ENCODE results near the gene GRM7. TPM values are rescaled to one million over a fixed set of nuclear protein-coding genes. Genes with fewer than 3 reads are reported as not detected.

The GRM7 gene
- total RNA-seq, 1 donor from 2014 or later, result 0.34 TPM

DNA sequence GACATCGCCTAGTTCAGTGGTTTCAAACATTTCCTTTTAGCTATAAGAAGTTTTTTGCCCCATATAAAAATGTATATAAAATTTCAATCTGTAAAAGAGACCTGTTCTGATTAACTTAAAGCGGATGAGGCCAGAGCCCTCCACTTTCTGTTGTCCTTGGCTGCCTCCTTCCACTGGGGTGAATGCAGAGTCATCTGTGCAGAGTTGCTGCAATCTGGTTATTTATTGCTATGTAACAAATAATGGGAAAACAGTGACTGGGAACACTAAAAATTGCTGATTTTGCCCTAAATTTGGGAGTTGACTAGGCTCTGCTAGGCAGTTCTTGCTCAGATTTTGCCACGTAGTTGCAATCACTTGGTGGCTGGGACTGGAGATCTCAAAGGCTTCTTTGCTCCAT is 637.8 kb downstream of the GRM7 start:
- Mint-ChIP-seq H3K9me3 (ENCODE audit: low read depth) (peaks cover 8% of the 10 kb centered on the region), H3K27ac (no peak overlapping the region), H3K36me3 (ENCODE audit: insufficient read depth) (no peaks in the 10 kb centered on the region), H3K4me3 (ENCODE audit: low read depth) (no peak overlapping the region), H3K4me1 (ENCODE audit: low read depth) (no peaks in the 10 kb centered on the region), H3K27me3 (no peaks in the 10 kb centered on the region)
- DNase-seq (ENCODE audit: low spot score, unreplicated experiment), result no peak
- TF ChIP-seq, protein P1, sequence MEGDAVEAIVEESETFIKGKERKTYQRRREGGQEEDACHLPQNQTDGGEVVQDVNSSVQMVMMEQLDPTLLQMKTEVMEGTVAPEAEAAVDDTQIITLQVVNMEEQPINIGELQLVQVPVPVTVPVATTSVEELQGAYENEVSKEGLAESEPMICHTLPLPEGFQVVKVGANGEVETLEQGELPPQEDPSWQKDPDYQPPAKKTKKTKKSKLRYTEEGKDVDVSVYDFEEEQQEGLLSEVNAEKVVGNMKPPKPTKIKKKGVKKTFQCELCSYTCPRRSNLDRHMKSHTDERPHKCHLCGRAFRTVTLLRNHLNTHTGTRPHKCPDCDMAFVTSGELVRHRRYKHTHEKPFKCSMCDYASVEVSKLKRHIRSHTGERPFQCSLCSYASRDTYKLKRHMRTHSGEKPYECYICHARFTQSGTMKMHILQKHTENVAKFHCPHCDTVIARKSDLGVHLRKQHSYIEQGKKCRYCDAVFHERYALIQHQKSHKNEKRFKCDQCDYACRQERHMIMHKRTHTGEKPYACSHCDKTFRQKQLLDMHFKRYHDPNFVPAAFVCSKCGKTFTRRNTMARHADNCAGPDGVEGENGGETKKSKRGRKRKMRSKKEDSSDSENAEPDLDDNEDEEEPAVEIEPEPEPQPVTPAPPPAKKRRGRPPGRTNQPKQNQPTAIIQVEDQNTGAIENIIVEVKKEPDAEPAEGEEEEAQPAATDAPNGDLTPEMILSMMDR (IDR thresholded peaks at IDR 0.05; ENCODE audit: unreplicated experiment), result no peak

DNA sequence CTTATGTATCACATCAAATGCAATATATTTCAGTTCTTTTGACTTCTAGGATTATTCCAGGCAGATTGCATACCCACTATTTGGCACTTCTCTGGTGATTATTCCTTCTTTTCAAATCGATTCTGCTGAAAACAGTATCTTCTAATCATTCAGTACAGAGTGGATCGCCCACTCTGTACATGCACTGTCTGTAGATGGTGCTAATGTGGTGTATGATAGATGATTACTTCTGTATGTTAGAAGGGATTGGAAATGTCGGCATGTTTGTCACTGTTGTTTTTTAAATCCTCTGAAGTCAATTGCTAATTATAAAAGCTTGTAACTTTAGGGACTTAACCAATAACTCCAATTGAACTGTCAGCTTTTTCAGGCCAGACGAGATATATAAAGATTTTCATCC is 642.5 kb downstream of the GRM7 start:
- H3K27ac Mint-ChIP-seq, result no peak overlapping the region
- H3K36me3 Mint-ChIP-seq (ENCODE audit: insufficient read depth), result no peaks in the 10 kb centered on the region
- TF ChIP-seq, protein P1 (IDR thresholded peaks at IDR 0.05; ENCODE audit: unreplicated experiment), result no peak
- H3K9me3 Mint-ChIP-seq (ENCODE audit: low read depth), result peaks cover 7% of the 10 kb centered on the region
- DNase-seq (ENCODE audit: low spot score, unreplicated experiment), result no peak
- peaks cover 13% of the 10 kb centered on the region for H3K4me1 Mint-ChIP-seq (ENCODE audit: low read depth)
- no peak overlapping the region for H3K4me3 Mint-ChIP-seq (ENCODE audit: low read depth)
- H3K27me3 Mint-ChIP-seq, result no peaks in the 10 kb centered on the region

DNA sequence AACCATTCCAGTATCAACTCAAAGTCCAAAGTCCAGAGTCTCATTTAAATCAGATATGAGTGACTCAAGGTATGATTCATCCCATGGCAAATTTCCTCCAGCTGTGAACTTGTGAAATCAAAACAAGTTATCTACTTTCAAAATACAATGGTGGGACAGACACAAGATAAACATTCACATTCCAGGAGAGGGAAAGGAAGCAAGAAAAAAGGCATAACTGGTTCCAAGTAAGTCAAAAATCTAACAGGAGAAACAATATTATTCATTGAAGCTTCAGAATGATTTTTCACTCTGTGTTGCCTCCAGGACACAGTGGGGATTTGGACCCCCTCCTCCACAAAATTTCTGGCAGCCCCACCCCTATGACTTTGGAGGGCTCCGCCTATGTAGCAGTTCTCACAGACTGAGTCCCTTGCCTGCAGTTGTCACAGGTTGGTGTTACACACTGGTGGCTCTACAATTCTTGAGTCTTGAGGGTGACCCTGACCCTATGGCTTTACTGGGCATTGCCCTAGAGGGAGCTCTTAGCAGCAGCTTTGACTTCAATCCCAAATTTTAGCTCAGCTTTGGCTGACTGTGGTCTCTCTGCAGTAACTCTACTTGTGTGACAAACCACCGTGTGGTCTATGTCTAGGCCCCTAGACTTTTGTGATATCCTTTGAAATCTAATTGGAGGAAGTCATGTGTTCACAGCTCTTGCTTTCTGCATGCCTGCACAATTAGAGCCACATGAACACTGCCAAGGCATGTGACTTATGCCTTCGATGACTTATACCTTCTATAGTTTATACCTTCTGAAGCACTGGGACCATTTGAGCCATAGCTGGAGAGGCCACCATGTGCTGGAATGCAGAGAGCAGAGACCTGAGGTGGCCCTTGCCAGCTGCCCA is 644.2 kb downstream of the GRM7 start:
- no peak overlapping the region for H3K4me3 Mint-ChIP-seq (ENCODE audit: low read depth)
- no peak for DNase-seq (ENCODE audit: low spot score, unreplicated experiment)
- H3K27ac Mint-ChIP-seq, result no peak overlapping the region
- TF ChIP-seq, protein P1 (IDR thresholded peaks at IDR 0.05; ENCODE audit: unreplicated experiment), result no peak
- H3K27me3 Mint-ChIP-seq, result no peaks in the 10 kb centered on the region
- H3K9me3 Mint-ChIP-seq (ENCODE audit: low read depth), result peaks cover 7% of the 10 kb centered on the region
- no peaks in the 10 kb centered on the region for H3K36me3 Mint-ChIP-seq (ENCODE audit: insufficient read depth)
- H3K4me1 Mint-ChIP-seq (ENCODE audit: low read depth), result peaks cover 13% of the 10 kb centered on the region

DNA sequence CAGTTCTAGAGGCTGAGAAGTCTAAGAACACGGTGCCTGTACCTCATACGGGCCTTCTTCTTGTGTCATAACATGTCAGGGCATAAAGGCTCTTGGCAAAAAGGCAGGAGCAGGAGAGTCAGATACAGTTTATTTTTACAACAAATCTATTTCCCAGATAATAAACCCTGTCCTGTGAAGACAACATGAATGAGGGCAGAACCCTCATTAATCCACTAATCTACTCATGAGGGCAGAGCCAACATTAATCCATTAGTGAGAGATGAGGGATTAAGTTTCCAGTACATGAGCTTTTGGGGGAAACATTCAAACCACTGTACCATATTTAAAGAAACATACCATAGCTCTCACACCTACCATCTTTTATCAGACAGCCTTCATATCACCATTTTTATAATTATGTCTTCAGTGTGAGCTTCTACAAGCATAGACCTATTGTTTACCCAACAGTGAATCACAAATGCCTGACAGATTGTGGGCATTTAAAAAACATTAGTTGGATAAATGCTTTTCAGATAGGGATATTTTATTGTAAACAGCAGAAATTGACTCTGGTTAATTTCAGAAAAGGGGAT is 645.8 kb downstream of the GRM7 start:
- Mint-ChIP-seq H3K36me3 (ENCODE audit: insufficient read depth) (no peaks in the 10 kb centered on the region), H3K27ac (no peak overlapping the region), H3K4me3 (ENCODE audit: low read depth) (no peak overlapping the region), H3K27me3 (no peaks in the 10 kb centered on the region), H3K9me3 (ENCODE audit: low read depth) (peaks cover 7% of the 10 kb centered on the region), H3K4me1 (ENCODE audit: low read depth) (peaks cover 13% of the 10 kb centered on the region)
- TF ChIP-seq, protein P1 (IDR thresholded peaks at IDR 0.05; ENCODE audit: unreplicated experiment), result no peak
- no peak for DNase-seq (ENCODE audit: low spot score, unreplicated experiment)

DNA sequence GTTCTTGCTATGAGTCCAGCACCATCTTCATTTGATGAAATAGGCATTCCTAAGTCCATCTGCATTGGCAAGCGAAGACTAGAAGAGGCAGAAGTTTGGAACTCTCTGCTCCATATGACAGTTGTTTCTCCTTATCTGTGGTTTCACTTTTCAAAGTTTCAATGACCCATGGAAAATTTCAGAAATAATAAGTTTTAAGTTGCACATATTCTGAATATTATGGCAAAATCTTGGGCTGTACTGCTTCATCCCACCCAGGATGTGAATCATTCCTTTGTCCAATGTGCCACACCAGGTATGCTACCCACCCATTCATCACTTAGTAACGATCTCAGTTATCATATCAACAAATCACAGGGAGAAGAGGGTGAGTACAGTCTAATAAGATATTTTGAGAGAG is 647.9 kb downstream of the GRM7 start:
- peaks cover 16% of the 10 kb centered on the region for H3K4me1 Mint-ChIP-seq (ENCODE audit: low read depth)
- DNase-seq (ENCODE audit: low spot score, unreplicated experiment), result no peak
- H3K36me3 Mint-ChIP-seq (ENCODE audit: insufficient read depth), result no peaks in the 10 kb centered on the region
- TF ChIP-seq, protein P1 (IDR thresholded peaks at IDR 0.05; ENCODE audit: unreplicated experiment), result no peak
- no peak overlapping the region for H3K4me3 Mint-ChIP-seq (ENCODE audit: low read depth)
- no peaks in the 10 kb centered on the region for H3K27me3 Mint-ChIP-seq
- H3K9me3 Mint-ChIP-seq (ENCODE audit: low read depth), result peaks cover 5% of the 10 kb centered on the region
- H3K27ac Mint-ChIP-seq, result no peak overlapping the region

Data from progenitor cell of endocrine pancreas (in vitro differentiated cells).